Neural progenitor cell (in vitro differentiated cells): ENCODE data around the gene ELMO1. TPM values are rescaled to one million over a fixed set of nuclear protein-coding genes. Genes with fewer than 3 reads are reported as not detected.

Source experiments
- DNase-seq: peaks from one replicate; pipeline ENCODE4 v3.0.0-alpha.2; 2016; ENCODE audit warnings: low spot score
- H2AFZ ChIP-seq: fragments of 200-600 bp; sonication (generic); replicated peaks from 2 replicates; pipeline ENCODE4 v1.6.1; 2016; ENCODE audit warnings: antibody characterized with exemption
- H3F3A ChIP-seq: fragments of 200-600 bp; sonication (generic); 2 replicates; pipeline ENCODE4 v1.6.1; 2016; ENCODE audit warnings: antibody characterized with exemption, low read depth
- H3K27ac ChIP-seq: fragments of 200-600 bp; sonication (generic); 2 replicates; pipeline ENCODE4 v1.5.1; 2016; ENCODE audit warnings: mild to moderate bottlenecking
- H3K27me3 ChIP-seq: fragments of 200-600 bp; sonication (generic); 2 replicates; pipeline ENCODE4 v1.6.1; 2016; ENCODE audit warnings: mild to moderate bottlenecking, moderate library complexity
- H3K36me3 ChIP-seq: fragments of 200-600 bp; sonication (generic); 2 replicates; pipeline ENCODE4 v1.5.1; 2016
- H3K4me1 ChIP-seq: fragments of 200-600 bp; sonication (generic); 2 replicates; pipeline ENCODE4 v1.6.1; 2016; ENCODE audit warnings: mixed run types
- H3K4me2 ChIP-seq: fragments of 200-600 bp; sonication (generic); 2 replicates; pipeline ENCODE4 v1.6.1; 2016
- H3K4me3 ChIP-seq: fragments of 200-600 bp; sonication (generic); 2 replicates; pipeline ENCODE4 v1.5.1; 2016
- H3K79me2 ChIP-seq: fragments of 200-600 bp; sonication (generic); 2 replicates; pipeline ENCODE4 v1.6.1; 2016; ENCODE audit warnings: low read depth
- H3K9ac ChIP-seq: fragments of 200-600 bp; sonication (generic); 2 replicates; pipeline ENCODE4 v1.6.1; 2016
- H3K9me3 ChIP-seq: fragments of 200-600 bp; sonication (generic); 2 replicates; pipeline ENCODE4 v1.5.1; 2016; ENCODE audit warnings: low read depth
- H4K20me1 ChIP-seq: fragments of 200-600 bp; sonication (generic); 2 replicates; pipeline ENCODE4 v1.6.1; 2016; ENCODE audit warnings: low read depth
- H3K27ac Mint-ChIP-seq: 3 replicates; pipeline ENCODE4 v1.8.0; 2021; ENCODE audit warnings: mixed read lengths
- H3K27me3 Mint-ChIP-seq: 2 replicates; pipeline ENCODE4 v1.8.0; 2022; ENCODE audit warnings: low read depth, mild to moderate bottlenecking, inconsistent platforms, moderate library complexity, mixed read lengths; ENCODE audit not compliant: insufficient read depth
- H3K36me3 Mint-ChIP-seq: 3 replicates; pipeline ENCODE4 v1.8.0; 2021; ENCODE audit warnings: mixed read lengths
- H3K4me1 Mint-ChIP-seq: 3 replicates; pipeline ENCODE4 v1.8.0; 2021; ENCODE audit warnings: mixed read lengths
- H3K4me3 Mint-ChIP-seq: 3 replicates; pipeline ENCODE4 v1.8.0; 2021; ENCODE audit warnings: mild to moderate bottlenecking, moderate library complexity, mixed read lengths
- H3K9me3 Mint-ChIP-seq: 3 replicates; pipeline ENCODE4 v1.8.0; 2020; ENCODE audit warnings: mixed read lengths
- EZH2 ChIP-seq: fragments of 200-600 bp; sonication (generic); IDR thresholded peaks from 2 replicates; pipeline ENCODE4 v1.6.1; 2017; ENCODE audit warnings: antibody characterized with exemption, mild to moderate bottlenecking, moderate library complexity
- EZH2phosphoT487 ChIP-seq: fragments of 200-600 bp; sonication (generic); IDR thresholded peaks from 2 replicates; pipeline ENCODE4 v1.6.1; 2017; ENCODE audit warnings: antibody characterized with exemption
- total RNA-seq: library from RNA; depleted of rRNA; stranded (reverse); fragments of >200 nt; gene quantifications from 2 replicates; pipeline ENCODE4 v1.2.3, GENCODE V29; 2015; ENCODE audit warnings: low replicate concordance
- TF ChIP-seq, protein P1 (sequence below): fragments of 200-600 bp; sonication (generic); IDR thresholded peaks from 2 replicates; pipeline ENCODE4 v1.5.1; 2017; ENCODE audit warnings: antibody characterized with exemption, mild to moderate bottlenecking

The ELMO1 gene
- total RNA-seq, 1 donor from 2014 or later, result 22.0 TPM

DNA sequence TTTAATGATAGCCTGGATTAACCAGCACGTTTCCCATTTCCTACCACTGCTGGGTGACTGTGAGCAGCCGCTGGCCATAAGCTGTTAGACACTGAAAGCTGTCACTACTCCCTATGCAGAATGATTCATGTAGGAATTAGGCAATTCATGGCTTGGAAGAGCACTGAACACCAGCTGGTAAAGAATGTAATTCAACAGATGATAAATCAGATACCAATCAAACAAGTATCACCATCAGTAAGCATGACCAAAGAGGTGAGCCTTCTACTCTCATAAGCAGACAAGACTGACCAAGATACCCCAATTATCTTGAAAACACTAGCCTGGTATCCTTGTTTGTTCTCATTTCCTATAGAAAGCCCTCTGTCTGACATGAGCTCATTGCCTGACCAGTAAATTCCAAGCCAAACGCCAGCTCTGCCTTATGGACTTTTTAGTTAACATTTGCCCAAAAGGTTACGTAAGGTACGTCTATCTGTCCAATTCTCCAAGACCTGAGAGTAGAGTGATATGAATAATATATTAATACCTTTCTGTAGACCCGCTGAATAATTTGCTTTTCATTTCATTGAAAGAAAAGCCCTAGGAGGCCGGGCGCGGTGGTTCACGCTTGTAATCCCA is 127.7 kb downstream of the ELMO1 start:
- peaks cover 5% of the 10 kb centered on the region for H3K9me3 Mint-ChIP-seq
- Histone ChIP-seq H3K4me1 (no peaks in the 10 kb centered on the region), H3K9ac (no peak overlapping the region)

DNA sequence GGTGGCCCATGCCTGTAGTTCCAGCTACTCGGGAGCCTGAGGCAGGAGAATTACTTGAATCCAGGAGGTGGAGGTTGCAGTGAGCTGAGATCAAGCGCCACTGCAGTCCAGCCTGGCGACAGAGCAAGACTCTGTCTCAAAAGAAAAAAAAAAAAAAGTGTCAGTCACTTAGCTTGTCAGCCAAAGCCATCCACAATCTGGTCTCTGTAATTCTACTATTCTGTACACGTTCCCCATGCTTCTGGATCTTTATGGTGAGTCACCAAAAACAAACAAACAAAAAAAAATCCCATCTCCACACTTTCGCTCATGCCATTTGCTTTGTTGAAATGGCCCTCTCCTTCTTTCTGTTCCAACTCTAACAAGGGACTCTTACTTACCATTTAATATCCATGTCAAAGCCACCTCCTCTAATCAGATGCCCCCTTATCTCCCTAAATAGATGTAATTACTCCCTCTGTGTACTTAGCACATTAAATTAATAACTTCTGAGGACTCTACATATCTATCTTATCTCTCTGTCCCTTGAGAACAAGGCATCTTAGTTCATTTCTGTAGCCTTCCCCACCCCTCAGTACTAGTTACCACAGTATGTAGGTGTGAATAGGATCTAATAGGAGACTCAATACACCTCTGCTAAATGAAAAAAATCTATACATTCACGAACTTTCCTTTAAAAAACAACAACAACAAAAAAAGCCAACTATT is 128.4 kb downstream of the ELMO1 start:
- no peak overlapping the region for H3K27ac ChIP-seq
- Mint-ChIP-seq H3K9me3 (peaks cover 5% of the 10 kb centered on the region), H3K4me1 (peaks cover 13% of the 10 kb centered on the region), H3K27me3 (no peaks in the 10 kb centered on the region), H3K36me3 (peaks cover 9% of the 10 kb centered on the region), H3K4me3 (no peak overlapping the region), H3K27ac (no peak overlapping the region)
- no peaks in the 10 kb centered on the region for H3K4me1 ChIP-seq
- H2AFZ ChIP-seq, result no peak overlapping the region
- H4K20me1 ChIP-seq, result no peaks in the 10 kb centered on the region
- H3F3A ChIP-seq, result no peaks in the 10 kb centered on the region
- no peaks in the 10 kb centered on the region for H3K79me2 ChIP-seq
- DNase-seq, result no peak
- TF ChIP-seq EZH2phosphoT487, result no peak
- TF ChIP-seq, protein P1, sequence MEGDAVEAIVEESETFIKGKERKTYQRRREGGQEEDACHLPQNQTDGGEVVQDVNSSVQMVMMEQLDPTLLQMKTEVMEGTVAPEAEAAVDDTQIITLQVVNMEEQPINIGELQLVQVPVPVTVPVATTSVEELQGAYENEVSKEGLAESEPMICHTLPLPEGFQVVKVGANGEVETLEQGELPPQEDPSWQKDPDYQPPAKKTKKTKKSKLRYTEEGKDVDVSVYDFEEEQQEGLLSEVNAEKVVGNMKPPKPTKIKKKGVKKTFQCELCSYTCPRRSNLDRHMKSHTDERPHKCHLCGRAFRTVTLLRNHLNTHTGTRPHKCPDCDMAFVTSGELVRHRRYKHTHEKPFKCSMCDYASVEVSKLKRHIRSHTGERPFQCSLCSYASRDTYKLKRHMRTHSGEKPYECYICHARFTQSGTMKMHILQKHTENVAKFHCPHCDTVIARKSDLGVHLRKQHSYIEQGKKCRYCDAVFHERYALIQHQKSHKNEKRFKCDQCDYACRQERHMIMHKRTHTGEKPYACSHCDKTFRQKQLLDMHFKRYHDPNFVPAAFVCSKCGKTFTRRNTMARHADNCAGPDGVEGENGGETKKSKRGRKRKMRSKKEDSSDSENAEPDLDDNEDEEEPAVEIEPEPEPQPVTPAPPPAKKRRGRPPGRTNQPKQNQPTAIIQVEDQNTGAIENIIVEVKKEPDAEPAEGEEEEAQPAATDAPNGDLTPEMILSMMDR, result no peak
- no peak for TF ChIP-seq EZH2
- H3K27me3 ChIP-seq, result no peaks in the 10 kb centered on the region
- H3K9ac ChIP-seq, result no peak overlapping the region
- H3K4me3 ChIP-seq, result no peak overlapping the region
- H3K4me2 ChIP-seq, result no peak overlapping the region
- no peaks in the 10 kb centered on the region for H3K36me3 ChIP-seq
- H3K9me3 ChIP-seq, result no peaks in the 10 kb centered on the region

More for the DNA sequence above, 127.7 kb downstream of the ELMO1 start:
- no peaks in the 10 kb centered on the region for H3K9me3 ChIP-seq
- H4K20me1 ChIP-seq, result no peaks in the 10 kb centered on the region
- H3K27me3 ChIP-seq, result no peaks in the 10 kb centered on the region
- Mint-ChIP-seq H3K27ac (no peak overlapping the region), H3K4me1 (peaks cover 10% of the 10 kb centered on the region), H3K4me3 (no peak overlapping the region), H3K36me3 (peaks cover 9% of the 10 kb centered on the region), H3K27me3 (no peaks in the 10 kb centered on the region)
- TF ChIP-seq EZH2 (no peak), EZH2phosphoT487 (no peak)
- TF ChIP-seq, protein P1, result no peak
- no peaks in the 10 kb centered on the region for H3K36me3 ChIP-seq
- H3K4me3 ChIP-seq, result no peak overlapping the region
- DNase-seq, result no peak
- H3F3A ChIP-seq, result no peaks in the 10 kb centered on the region
- no peak overlapping the region for H3K27ac ChIP-seq
- H3K79me2 ChIP-seq, result no peaks in the 10 kb centered on the region
- no peak overlapping the region for H2AFZ ChIP-seq
- no peak overlapping the region for H3K4me2 ChIP-seq

DNA sequence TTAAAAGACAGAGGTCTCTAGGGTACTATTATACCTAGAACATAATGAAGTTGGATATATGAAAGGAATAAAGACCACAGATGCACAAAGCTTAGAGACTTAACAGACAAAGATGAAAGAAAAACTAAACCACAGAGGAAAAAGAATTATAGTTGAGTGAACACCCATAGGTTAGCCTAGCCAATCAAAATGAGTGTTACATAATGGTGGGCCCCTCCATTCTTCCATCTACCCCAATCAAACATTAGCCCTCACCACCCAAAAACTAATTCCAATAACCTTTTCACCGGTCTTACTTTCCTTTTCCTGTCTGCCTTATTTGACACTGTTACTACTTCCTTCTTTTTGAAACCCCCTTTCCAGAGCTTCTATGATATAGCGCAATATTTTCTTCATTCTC is 130.1 kb downstream of the ELMO1 start:
- no peaks in the 10 kb centered on the region for H3K36me3 ChIP-seq
- peaks cover 18% of the 10 kb centered on the region for H3K4me1 Mint-ChIP-seq
- peaks cover 13% of the 10 kb centered on the region for H3K36me3 Mint-ChIP-seq
- no peak overlapping the region for H3K4me3 ChIP-seq
- no peak overlapping the region for H3K27ac Mint-ChIP-seq
- H3K9ac ChIP-seq, result no peak overlapping the region
- H3K79me2 ChIP-seq, result no peaks in the 10 kb centered on the region
- H3K27ac ChIP-seq, result no peak overlapping the region
- H3F3A ChIP-seq, result no peaks in the 10 kb centered on the region
- H4K20me1 ChIP-seq, result no peaks in the 10 kb centered on the region
- no peak for TF ChIP-seq EZH2phosphoT487
- TF ChIP-seq EZH2, result no peak
- TF ChIP-seq, protein P1, result no peak
- H3K4me1 ChIP-seq, result peaks cover 3% of the 10 kb centered on the region
- peaks cover 7% of the 10 kb centered on the region for H3K9me3 Mint-ChIP-seq
- no peaks in the 10 kb centered on the region for H3K27me3 ChIP-seq
- no peak overlapping the region for H3K4me2 ChIP-seq
- no peaks in the 10 kb centered on the region for H3K9me3 ChIP-seq
- H2AFZ ChIP-seq, result no peak overlapping the region
- no peaks in the 10 kb centered on the region for H3K27me3 Mint-ChIP-seq
- no peak for DNase-seq
- H3K4me3 Mint-ChIP-seq, result no peak overlapping the region
